Activated T-helper 2 cell treated with anti-CD3 and anti-CD28 coated beads, Interferon-gamma antibody, Interleukin-2, Interleukin-4, amounts not matched to agents 10 μg/mL and 5 μg/mL and 100 μg/mL, durations not matched to agents 14 hours and 24 hours and 36 hours (primary cell): ENCODE measurements around the gene NR3C2. TPM values are rescaled to one million over a fixed set of nuclear protein-coding genes. Genes with fewer than 3 reads are reported as not detected.
"Not testable (repeated sequence)": the region's sequence is repeated elsewhere in the genome, so short reads cannot be mapped to it uniquely, and the experiment has no call there.

Source experiments
- DNase-seq: peaks from one replicate; pipeline ENCODE4 v3.0.0; 2021; ENCODE audit warnings: low spot score
- H3K27ac Mint-ChIP-seq: one replicate; pipeline ENCODE4 v1.8.0; 2021; ENCODE audit warnings: mixed read lengths
- H3K27me3 Mint-ChIP-seq: one replicate; pipeline ENCODE4 v1.8.0; 2021; ENCODE audit warnings: low read depth, mixed read lengths
- H3K36me3 Mint-ChIP-seq: one replicate; pipeline ENCODE4 v1.8.0; 2021; ENCODE audit warnings: low read depth, mixed read lengths
- H3K4me1 Mint-ChIP-seq: one replicate; pipeline ENCODE4 v1.8.0; 2021; ENCODE audit warnings: low read depth, mixed read lengths
- H3K4me3 Mint-ChIP-seq: one replicate; pipeline ENCODE4 v1.8.0; 2021; ENCODE audit warnings: low read depth, mild to moderate bottlenecking, moderate library complexity, mixed read lengths
- H3K9me3 Mint-ChIP-seq: one replicate; pipeline ENCODE4 v1.8.0; 2021; ENCODE audit warnings: mixed read lengths
- intact Hi-C: fragments of 100-400 bp; cut with micrococcal nuclease; formaldehyde crosslinking; loops from one replicate; pipeline ENCODE4 v1.15.1; 2023
- total RNA-seq: library from RNA; stranded (reverse); gene quantifications from 2 replicates; pipeline ENCODE4 v1.2.3, GENCODE V29; 2022

The NR3C2 gene
- total RNA-seq, 1 donor from 2014 or later, result 0.32 TPM

DNA sequence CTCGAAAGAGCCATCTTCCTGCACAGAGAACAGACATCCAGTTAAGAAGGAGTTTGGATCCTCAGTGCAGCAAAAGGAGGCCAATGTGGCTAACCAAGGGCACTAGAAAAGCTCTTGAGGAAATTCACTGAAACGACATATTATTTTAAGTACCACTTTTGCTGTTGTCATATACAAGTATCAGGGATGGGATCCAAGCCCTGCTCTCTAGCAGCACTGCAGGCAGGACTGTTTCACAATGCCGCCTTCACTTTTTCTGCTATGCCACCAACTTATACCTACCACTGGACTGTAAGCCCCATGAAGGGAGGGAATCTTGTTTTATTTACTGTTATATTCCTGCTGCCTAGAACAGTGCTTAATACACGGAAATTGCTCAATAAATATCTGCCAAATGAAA is 299.0 kb downstream of the NR3C2 start:
- Mint-ChIP-seq H3K4me1 (no peaks in the 10 kb centered on the region), H3K4me3 (no peak overlapping the region), H3K9me3 (no peaks in the 10 kb centered on the region), H3K36me3 (no peaks in the 10 kb centered on the region), H3K27ac (no peak overlapping the region), H3K27me3 (peaks cover under 1% of the 10 kb centered on the region)
- intact Hi-C loops, result no loop called here
- no peak for DNase-seq

DNA sequence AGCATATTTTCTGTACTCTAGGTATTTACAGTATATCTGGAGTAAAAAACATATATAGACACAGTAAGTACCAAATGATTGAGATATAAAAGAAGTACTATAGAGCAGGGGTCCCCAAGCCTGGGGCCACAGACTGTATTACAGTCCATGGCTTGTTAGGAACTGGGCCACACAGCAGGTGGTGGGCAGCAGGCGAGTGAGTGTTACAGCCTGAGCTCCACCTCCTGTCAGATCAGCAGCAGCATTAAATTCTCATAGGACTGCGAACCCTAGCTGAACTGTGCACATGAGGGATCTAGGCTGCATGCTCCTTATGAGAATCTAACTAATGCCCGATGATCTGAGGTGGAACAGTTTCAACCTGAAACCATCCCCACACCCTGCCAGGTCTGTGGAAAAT is 300.7 kb downstream of the NR3C2 start:
- intact Hi-C loops, result no loop called here
- no peak for DNase-seq
- H3K27me3 Mint-ChIP-seq, result no peaks in the 10 kb centered on the region
- H3K27ac Mint-ChIP-seq, result no peak overlapping the region
- H3K36me3 Mint-ChIP-seq, result no peaks in the 10 kb centered on the region
- H3K9me3 Mint-ChIP-seq, result no peaks in the 10 kb centered on the region
- H3K4me1 Mint-ChIP-seq, result no peaks in the 10 kb centered on the region
- H3K4me3 Mint-ChIP-seq, result no peak overlapping the region

DNA sequence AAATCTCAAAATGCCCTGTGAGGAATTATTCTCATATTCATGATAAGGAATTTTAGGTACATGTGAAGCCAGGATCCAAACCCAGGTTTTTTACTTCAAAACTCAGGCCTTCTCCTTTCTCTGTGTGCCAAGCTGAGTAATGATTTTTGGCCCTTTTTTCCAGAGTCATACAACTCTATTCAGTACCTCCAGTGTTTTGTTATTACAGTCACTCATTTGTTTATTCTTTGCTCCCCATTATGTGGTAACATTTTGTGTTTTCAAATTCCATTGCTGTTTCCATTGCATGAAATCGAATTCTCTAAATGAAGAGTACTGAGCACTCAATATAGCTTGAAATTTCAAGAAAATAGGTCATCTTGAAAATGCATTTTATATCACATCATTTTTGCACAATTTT is 315.4 kb downstream of the NR3C2 start:
- H3K36me3 Mint-ChIP-seq, result no peaks in the 10 kb centered on the region
- intact Hi-C loops, result no loop called here
- no peak for DNase-seq
- no peaks in the 10 kb centered on the region for H3K4me1 Mint-ChIP-seq
- peaks cover 22% of the 10 kb centered on the region for H3K9me3 Mint-ChIP-seq
- no peak overlapping the region for H3K4me3 Mint-ChIP-seq
- H3K27me3 Mint-ChIP-seq, result no peaks in the 10 kb centered on the region
- no peak overlapping the region for H3K27ac Mint-ChIP-seq

DNA sequence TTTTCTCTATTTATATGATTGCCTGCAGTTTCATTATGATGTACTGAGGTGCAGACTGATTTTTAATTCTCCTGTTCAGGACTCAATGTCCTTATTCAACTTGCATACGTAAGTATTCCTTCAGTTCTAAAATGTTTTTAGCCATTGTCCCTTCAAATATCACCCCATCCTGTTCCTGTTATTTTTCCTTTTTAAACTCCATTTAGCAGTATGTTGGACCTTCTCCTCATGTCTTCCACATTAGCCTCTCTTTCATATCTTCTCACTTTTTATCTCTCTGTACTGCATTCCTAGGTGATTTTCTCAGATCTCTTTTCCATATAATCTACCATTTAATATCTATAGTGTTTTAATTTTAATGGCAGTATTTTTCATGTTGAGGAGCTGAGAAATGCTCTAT is 317.7 kb downstream of the NR3C2 start:
- Mint-ChIP-seq H3K27ac (no peak overlapping the region), H3K4me3 (no peak overlapping the region), H3K4me1 (no peaks in the 10 kb centered on the region), H3K36me3 (no peaks in the 10 kb centered on the region), H3K27me3 (no peaks in the 10 kb centered on the region), H3K9me3 (peaks cover 22% of the 10 kb centered on the region)
- intact Hi-C loops, result no loop called here
- no peak for DNase-seq

DNA sequence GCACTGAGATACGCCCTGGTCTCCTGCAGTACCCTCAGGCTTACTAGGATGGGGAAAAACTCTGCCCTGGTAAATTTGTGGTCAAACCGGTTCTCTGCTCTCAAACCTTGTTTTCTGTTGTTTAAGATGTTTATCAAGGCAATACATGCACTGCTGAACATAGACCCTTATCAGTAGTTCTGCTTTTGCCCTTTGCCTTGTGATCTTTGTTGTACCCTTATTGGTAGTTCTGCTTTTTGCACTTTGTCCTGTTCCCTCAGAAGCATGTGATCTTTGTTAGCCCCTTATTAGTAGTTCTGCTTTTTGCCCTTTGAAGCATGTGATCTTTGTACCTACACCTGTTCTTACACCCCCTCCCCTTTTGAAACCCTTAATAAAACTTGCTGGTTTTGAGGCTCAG is 319.1 kb downstream of the NR3C2 start:
- DNase-seq, H3K27ac Mint-ChIP-seq, H3K4me3 Mint-ChIP-seq, H3K4me1 Mint-ChIP-seq, H3K36me3 Mint-ChIP-seq, intact Hi-C loops, H3K27me3 Mint-ChIP-seq: not testable (repeated sequence)
- peaks cover 22% of the 10 kb centered on the region for H3K9me3 Mint-ChIP-seq

DNA sequence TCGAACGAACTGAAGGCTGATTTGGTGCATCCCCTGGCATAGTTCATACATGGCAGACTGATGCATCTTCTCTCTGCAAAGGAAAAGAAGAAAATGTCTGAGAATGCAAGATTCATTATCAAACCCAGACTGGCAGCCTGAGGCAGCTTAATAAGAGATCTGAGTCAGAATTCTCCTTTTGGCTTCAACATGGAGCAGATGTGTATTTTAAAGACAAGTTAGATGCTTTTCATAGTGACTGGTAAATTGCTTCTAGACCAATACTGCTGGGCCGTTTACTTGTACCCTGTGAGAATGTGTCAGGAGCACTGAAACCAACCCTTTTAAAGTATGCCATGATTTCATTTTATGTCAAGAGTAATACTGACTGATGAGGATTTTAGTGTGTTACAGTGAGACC is 322.0 kb downstream of the NR3C2 start:
- Mint-ChIP-seq H3K4me1 (no peaks in the 10 kb centered on the region), H3K4me3 (no peak overlapping the region), H3K27me3 (no peaks in the 10 kb centered on the region), H3K36me3 (no peaks in the 10 kb centered on the region), H3K27ac (no peak overlapping the region), H3K9me3 (peaks cover 22% of the 10 kb centered on the region)
- intact Hi-C loops, result no loop called here
- DNase-seq, result no peak

DNA sequence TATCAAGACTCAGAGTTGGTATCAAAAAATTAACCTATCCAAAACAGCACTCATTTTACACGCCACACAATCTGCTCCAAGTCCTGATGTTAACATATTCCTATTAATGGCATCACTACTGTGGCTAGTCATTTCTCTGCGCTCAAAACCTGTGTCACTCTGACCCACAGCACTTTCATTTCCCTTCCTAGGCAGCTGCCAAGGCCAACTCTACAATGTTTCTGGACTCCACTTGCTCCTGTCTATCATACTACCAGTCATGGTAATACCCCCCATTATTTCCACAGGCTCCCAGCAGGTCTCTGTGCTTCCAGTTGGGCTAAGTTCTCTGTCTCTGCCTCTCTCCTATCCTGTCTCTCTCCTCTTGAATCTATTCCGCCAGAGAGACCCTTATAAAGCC is 323.6 kb downstream of the NR3C2 start:
- Mint-ChIP-seq H3K27me3 (no peaks in the 10 kb centered on the region), H3K4me1 (no peaks in the 10 kb centered on the region), H3K9me3 (peaks cover 15% of the 10 kb centered on the region), H3K4me3 (no peak overlapping the region), H3K27ac (no peak overlapping the region), H3K36me3 (no peaks in the 10 kb centered on the region)
- DNase-seq, result no peak
- intact Hi-C loops, result no loop called here

DNA sequence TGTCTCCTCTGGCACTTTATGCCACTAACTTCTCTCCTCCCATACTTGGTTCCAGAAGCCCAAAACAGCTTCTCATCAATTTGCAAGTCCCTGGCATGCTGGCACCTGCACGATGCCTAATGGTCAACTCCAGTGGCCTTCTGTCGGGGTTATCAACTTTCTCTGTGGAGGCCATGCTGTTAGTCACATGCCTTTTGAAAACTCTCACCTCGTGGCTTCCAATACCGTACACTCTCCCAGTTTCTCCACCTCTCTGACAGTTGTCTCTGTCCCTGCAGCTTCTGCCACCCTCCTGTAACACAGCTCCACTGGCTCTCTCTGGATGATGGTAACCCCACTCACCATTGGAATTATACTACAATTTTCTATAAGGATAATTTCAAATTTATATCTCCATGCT is 324.0 kb downstream of the NR3C2 start:
- no peaks in the 10 kb centered on the region for H3K27me3 Mint-ChIP-seq
- no peaks in the 10 kb centered on the region for H3K36me3 Mint-ChIP-seq
- no peak for DNase-seq
- no peak overlapping the region for H3K27ac Mint-ChIP-seq
- intact Hi-C loops, result no loop called here
- H3K9me3 Mint-ChIP-seq, result peaks cover 10% of the 10 kb centered on the region
- no peak overlapping the region for H3K4me3 Mint-ChIP-seq
- no peaks in the 10 kb centered on the region for H3K4me1 Mint-ChIP-seq

DNA sequence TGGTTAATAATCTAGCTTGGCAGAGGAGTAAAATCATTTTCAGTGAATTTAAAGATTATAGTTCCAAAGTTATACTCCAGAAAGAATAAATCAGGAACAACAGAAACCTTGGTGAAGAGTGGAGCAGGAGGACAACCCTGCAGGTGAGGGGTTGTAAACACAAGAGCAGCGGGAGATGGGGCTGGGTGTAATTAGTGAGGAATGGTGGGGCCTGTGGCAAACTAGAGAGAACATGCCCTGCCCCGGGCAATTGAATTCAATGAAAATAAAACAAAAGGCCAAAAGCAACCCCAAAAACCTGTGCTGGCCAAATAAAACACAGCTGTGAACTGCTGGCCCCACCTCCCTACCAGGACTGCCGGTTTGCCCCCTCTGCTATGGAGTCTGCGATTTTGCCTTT is 325.2 kb downstream of the NR3C2 start:
- Mint-ChIP-seq H3K36me3 (no peaks in the 10 kb centered on the region), H3K4me1 (peaks cover 5% of the 10 kb centered on the region), H3K9me3 (no peaks in the 10 kb centered on the region), H3K4me3 (no peak overlapping the region), H3K27me3 (no peaks in the 10 kb centered on the region), H3K27ac (no peak overlapping the region)
- no peak for DNase-seq
- intact Hi-C loops, result no loop called here

DNA sequence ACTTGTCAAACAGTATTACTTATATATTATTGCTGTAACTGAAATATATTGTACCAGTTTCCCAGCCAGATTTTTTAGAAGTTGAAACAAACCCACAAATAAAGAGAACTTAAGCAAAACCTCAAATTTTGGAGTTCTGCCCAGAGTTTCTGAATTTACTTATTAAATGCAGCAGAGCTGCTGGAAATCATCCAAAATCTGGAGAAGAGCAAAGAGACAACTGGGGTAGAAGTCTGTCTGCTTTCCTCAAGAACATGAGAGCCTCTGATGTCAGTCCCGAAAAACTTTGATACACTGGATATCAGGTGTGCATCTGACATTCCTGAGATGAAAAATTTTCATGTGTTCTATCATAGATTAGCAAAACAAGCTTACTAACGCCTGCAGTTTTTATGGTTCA is 325.9 kb downstream of the NR3C2 start:
- Mint-ChIP-seq H3K4me1 (peaks cover 5% of the 10 kb centered on the region), H3K27me3 (no peaks in the 10 kb centered on the region), H3K4me3 (no peak overlapping the region), H3K27ac (no peak overlapping the region), H3K36me3 (no peaks in the 10 kb centered on the region), H3K9me3 (no peaks in the 10 kb centered on the region)
- intact Hi-C loops, result no loop called here
- DNase-seq, result no peak

DNA sequence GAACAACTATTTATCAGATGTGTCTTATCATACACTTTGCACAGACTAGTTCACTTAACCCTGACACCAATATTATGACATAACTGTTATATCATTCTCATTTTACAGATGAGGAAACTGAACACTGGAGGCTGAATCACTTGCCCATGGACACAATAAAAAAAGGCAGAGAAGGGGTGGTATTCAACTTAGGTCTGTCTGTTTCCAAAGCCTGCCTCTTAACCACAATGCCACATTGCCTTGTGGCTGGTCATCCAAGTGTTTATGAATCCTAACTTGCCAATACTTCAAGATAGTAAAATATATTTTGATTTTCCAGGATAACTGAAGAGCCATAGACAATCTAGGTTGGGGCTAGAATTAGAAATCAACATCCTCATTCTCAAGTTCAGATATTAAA is 327.8 kb downstream of the NR3C2 start:
- Mint-ChIP-seq H3K27ac (no peak overlapping the region), H3K4me3 (no peak overlapping the region), H3K36me3 (no peaks in the 10 kb centered on the region), H3K9me3 (no peaks in the 10 kb centered on the region), H3K27me3 (no peaks in the 10 kb centered on the region), H3K4me1 (peaks cover 5% of the 10 kb centered on the region)
- intact Hi-C loops, result no loop called here
- DNase-seq, result no peak

DNA sequence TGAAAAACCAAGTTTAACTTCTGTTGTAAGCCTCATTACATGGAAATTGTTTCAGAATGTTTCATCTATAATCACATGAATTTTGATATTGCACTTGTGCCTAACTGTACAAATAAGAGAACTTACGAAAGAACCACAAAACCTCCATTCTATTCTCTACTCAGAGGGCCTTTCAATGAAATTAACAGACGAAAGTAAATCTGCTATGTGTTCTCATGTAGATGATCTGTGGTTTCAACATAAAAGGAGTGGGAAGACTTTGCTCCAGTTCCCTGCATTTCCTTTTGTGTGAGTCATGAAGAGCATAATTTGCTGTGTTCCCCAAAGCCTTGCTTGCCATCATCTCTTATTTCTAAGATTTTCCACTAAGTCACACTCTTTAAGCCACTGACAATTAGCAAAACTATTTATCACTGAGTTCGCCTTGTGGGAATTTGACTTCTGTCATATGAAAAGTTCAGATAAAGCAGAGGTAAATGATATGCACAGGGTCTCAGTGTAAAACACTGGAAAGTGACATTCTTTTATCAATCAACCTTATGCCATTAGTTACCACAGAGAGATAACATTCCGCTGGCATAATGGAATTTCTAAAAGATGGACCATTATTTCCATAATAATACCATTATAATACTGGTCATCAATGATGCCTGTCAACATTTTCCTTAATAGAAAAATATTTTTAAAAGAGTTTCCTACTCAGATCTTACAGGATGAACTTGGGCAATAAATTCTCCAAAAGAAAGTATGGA is 329.8 kb downstream of the NR3C2 start:
- H3K9me3 Mint-ChIP-seq, result no peaks in the 10 kb centered on the region
- no peaks in the 10 kb centered on the region for H3K36me3 Mint-ChIP-seq
- no peaks in the 10 kb centered on the region for H3K27me3 Mint-ChIP-seq
- intact Hi-C loops, result no loop called here
- no peak overlapping the region for H3K27ac Mint-ChIP-seq
- H3K4me1 Mint-ChIP-seq, result peaks cover 5% of the 10 kb centered on the region
- DNase-seq, result no peak
- H3K4me3 Mint-ChIP-seq, result no peak overlapping the region

DNA sequence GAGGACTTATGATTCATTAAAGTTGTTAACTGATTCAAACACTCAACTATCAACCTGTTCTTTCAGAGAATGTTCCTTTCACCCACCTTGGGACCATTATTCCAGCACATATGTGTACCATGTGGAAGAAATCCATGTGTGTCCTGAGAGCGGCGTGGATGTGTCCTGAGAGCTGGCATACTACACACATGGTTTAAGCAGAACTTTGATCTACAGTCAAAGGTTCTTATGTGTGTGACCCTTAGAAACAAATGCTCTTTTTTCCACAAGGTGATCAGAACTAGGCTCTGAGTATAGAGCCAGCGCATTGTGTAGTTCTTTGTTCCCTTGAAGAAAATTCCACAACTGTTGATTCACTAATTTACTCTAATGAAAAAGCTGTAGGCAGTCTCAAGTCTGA is 332.0 kb downstream of the NR3C2 start:
- no peak for DNase-seq
- Mint-ChIP-seq H3K27me3 (no peaks in the 10 kb centered on the region), H3K36me3 (no peaks in the 10 kb centered on the region), H3K9me3 (no peaks in the 10 kb centered on the region), H3K27ac (no peak overlapping the region), H3K4me3 (no peak overlapping the region), H3K4me1 (peaks cover 5% of the 10 kb centered on the region)
- intact Hi-C loops, result no loop called here

DNA sequence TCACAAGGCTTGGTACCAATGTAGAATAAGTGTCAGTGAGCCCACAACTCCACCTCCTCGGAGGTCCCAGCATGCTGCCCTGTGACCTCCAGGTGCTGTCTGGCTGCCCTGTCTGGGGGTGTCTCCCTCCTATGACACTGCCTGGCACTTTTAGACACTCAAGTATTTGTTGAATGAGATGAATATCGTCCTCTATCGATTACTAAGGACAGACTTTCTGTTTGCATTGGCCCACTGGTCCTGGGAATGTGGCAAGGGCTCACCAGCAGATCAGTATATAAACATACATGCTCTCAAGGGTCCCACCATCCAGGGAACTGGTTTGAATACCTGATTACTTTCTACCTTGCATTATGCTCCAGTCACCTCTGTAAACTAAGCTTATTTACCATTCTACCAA is 333.0 kb downstream of the NR3C2 start:
- no peaks in the 10 kb centered on the region for H3K9me3 Mint-ChIP-seq
- intact Hi-C loops, result no loop called here
- H3K36me3 Mint-ChIP-seq, result no peaks in the 10 kb centered on the region
- H3K27ac Mint-ChIP-seq, result no peak overlapping the region
- no peaks in the 10 kb centered on the region for H3K27me3 Mint-ChIP-seq
- H3K4me3 Mint-ChIP-seq, result no peak overlapping the region
- peaks cover 5% of the 10 kb centered on the region for H3K4me1 Mint-ChIP-seq
- no peak for DNase-seq
